Endothelial cell of umbilical vein (primary cell): ENCODE results near the gene CNTNAP1. TPM values are rescaled to one million over a fixed set of nuclear protein-coding genes. Genes with fewer than 3 reads are reported as not detected.

Source experiments
- BruUV-seq: library from RNA; stranded (reverse); fragments of 400-500 nt; replicated peaks from 2 replicates; lab custom pipeline; 2021; lab: Mats Ljungman, UMichigan
- CTCF ChIA-PET: fragments of 300-600, 350-600 bp; sonication (Branson Sonifier 250); formaldehyde crosslinking; loops from one replicate; lab custom pipeline; 2021; ENCODE audit warnings: antibody characterized with exemption, inconsistent platforms; lab: Charles Lee
- POLR2A ChIA-PET: fragments of 300-600, 350-600 bp; sonication (Branson Sonifier 250); formaldehyde crosslinking; loops from one replicate; lab custom pipeline; 2021; ENCODE audit warnings: antibody characterized with exemption, inconsistent platforms; lab: Charles Lee
- DNase-seq: peaks from one replicate; pipeline ENCODE4 v3.0.0-alpha.2; 2011; ENCODE audit warnings: low read depth, low spot score
- FAIRE-seq: peaks from 2 replicates; lab custom pipeline; 2011; peaks lifted over from hg19 to GRCh38; lab: Jason Lieb, UNC
- H2AFZ ChIP-seq: 2 replicates; pipeline ENCODE4 v1.6.0; 2012; ENCODE audit warnings: low read depth, low read length, control low read depth, inconsistent platforms
- H3K27ac ChIP-seq: 2 replicates; pipeline ENCODE4 v1.5.1; 2011; ENCODE audit warnings: low read depth, mild to moderate bottlenecking, control low read depth, low read length, moderate library complexity; ENCODE audit not compliant: insufficient read depth
- H3K27me3 ChIP-seq, 2 experiments: 2 replicates each; pipeline versions ENCODE4 v1.6.0 to v1.6.1; 2011; ENCODE audit warnings: low read length in 2 of 2, mixed read lengths in 1 of 2; ENCODE audit not compliant: control insufficient read depth in 2 of 2, insufficient read depth in 2 of 2
- H3K36me3 ChIP-seq, 2 experiments: 2 replicates in 1 of 2; 3 replicates in 1 of 2; pipeline ENCODE4 v1.5.1; 2011; ENCODE audit warnings: low read length in 2 of 2, mild to moderate bottlenecking in 1 of 2, moderate library complexity in 1 of 2; ENCODE audit not compliant: control insufficient read depth in 2 of 2, insufficient read depth in 2 of 2; ENCODE audit errors: extremely low read depth in 1 of 2
- H3K4me1 ChIP-seq: 3 replicates; pipeline ENCODE4 v1.5.1; 2011; ENCODE audit warnings: mild to moderate bottlenecking, low read length; ENCODE audit not compliant: control insufficient read depth, insufficient read depth; ENCODE audit errors: extremely low read depth
- H3K4me2 ChIP-seq: 2 replicates; pipeline ENCODE4 v1.6.1; 2011; ENCODE audit warnings: low read length, control low read depth, mixed read lengths; ENCODE audit not compliant: insufficient read depth
- H3K4me3 ChIP-seq, 3 experiments: fragments of 200-600 bp in 1 of 3; sonication (generic), shearing (Covaris generic) in 1 of 3; replicated peaks in 1 of 3; 2 replicates each; pipeline ENCODE4 v1.5.1; 2011 to 2016; ENCODE audit warnings: control low read depth in 3 of 3, low read length in 3 of 3, mild to moderate bottlenecking in 2 of 3, inconsistent platforms in 1 of 3, low read depth in 1 of 3, moderate library complexity in 1 of 3; ENCODE audit not compliant: insufficient read depth in 1 of 3
- H3K79me2 ChIP-seq: 2 replicates; pipeline ENCODE4 v1.6.0; 2012; ENCODE audit warnings: low read length, inconsistent platforms; ENCODE audit not compliant: control insufficient read depth, insufficient read depth
- H3K9ac ChIP-seq: replicated peaks from 2 replicates; pipeline ENCODE3; 2011; ENCODE audit warnings: low read length, control low read depth; ENCODE audit not compliant: insufficient read depth; ENCODE audit errors: extremely low read depth
- H3K9me1 ChIP-seq: replicated peaks from 3 replicates; pipeline ENCODE4 v1.6.0; 2011; ENCODE audit warnings: mild to moderate bottlenecking, low read length; ENCODE audit not compliant: control insufficient read depth, insufficient read depth; ENCODE audit errors: extremely low read depth
- H3K9me3 ChIP-seq: replicated peaks from 2 replicates; pipeline ENCODE4 v1.5.1; 2012; ENCODE audit warnings: low read length, inconsistent platforms; ENCODE audit not compliant: control insufficient read depth, insufficient read depth
- H4K20me1 ChIP-seq: replicated peaks from 2 replicates; pipeline ENCODE3; 2011; ENCODE audit warnings: mild to moderate bottlenecking, low read length; ENCODE audit not compliant: control insufficient read depth, insufficient read depth; ENCODE audit errors: extremely low read depth
- EZH2 ChIP-seq: IDR thresholded peaks from 2 replicates; pipeline ENCODE4 v1.6.1; 2012; ENCODE audit warnings: borderline replicate concordance, low read depth, mild to moderate bottlenecking, moderate library complexity, low read length, inconsistent platforms; ENCODE audit not compliant: severe bottlenecking
- FOS ChIP-seq: IDR thresholded peaks from 2 replicates; pipeline ENCODE4 v1.6.1; 2011; ENCODE audit warnings: mild to moderate bottlenecking, low read length, moderate library complexity, borderline replicate concordance; ENCODE audit not compliant: insufficient read depth
- GATA2 ChIP-seq: IDR thresholded peaks from 2 replicates; pipeline ENCODE4 v1.7.0; 2011; ENCODE audit warnings: low read depth, mild to moderate bottlenecking, moderate library complexity, mixed read lengths, low read length; ENCODE audit not compliant: insufficient read length, insufficient read depth
- JUN ChIP-seq: IDR thresholded peaks from 2 replicates; pipeline ENCODE4 v1.6.1; 2011; ENCODE audit warnings: borderline replicate concordance, low read depth; ENCODE audit not compliant: insufficient read length, insufficient read depth
- MYC ChIP-seq: IDR thresholded peaks from one replicate; pipeline ENCODE4 v1.6.1; 2011; ENCODE audit warnings: mild to moderate bottlenecking, low read depth, low read length
- POLR2A ChIP-seq: IDR thresholded peaks from 2 replicates; pipeline ENCODE4 v1.6.1; 2012; ENCODE audit warnings: low read depth, mild to moderate bottlenecking, control low read depth, low read length
- POLR2AphosphoS5 ChIP-seq: IDR thresholded peaks from 2 replicates; pipeline ENCODE4 v1.6.1; 2012; ENCODE audit warnings: low read depth, mild to moderate bottlenecking, control low read depth, low read length, moderate library complexity; ENCODE audit not compliant: insufficient read depth
- dilution Hi-C: fragments of 300-500 bp; cut with MboI; formaldehyde crosslinking; loops from one replicate; pipeline ENCODE4 v1.15.0; 2019; ENCODE audit warnings: low sequenced_read_pairs; ENCODE audit not compliant: extremely low pct_ligation_motif_present
- intact Hi-C: fragments of 100-400 bp; cut with micrococcal nuclease; formaldehyde crosslinking; loops from one replicate; pipeline ENCODE4 v1.10.0; 2022
- microRNA-seq: library from miRNA; unstranded; fragments of <30 nt; microRNA quantifications from one replicate; pipeline ENCODE4 v1.2.0, GENCODE V29; 2021; ENCODE audit warnings: borderline number of aligned reads, borderline replicate concordance
- polyA plus RNA-seq, 4 experiments: library from polyadenylated mRNA; depleted of rRNA in 3 of 4; stranded (reverse) in 3 of 4; unstranded in 1 of 4; fragments of >200 nt; gene quantifications; 2 replicates each; pipeline versions ENCODE4 v1.2.1 to v1.2.3, GENCODE V29; 2011 to 2012; ENCODE audit warnings: missing spikeins in 1 of 4
- small RNA-seq: library from RNA; depleted of rRNA; stranded (forward); fragments of <200 nt; gene quantifications from one replicate; pipeline ENCODE3, GENCODE V24; 2012; ENCODE audit warnings: low replicate concordance, low read depth; ENCODE audit not compliant: insufficient read depth, insufficient read length
- total RNA-seq: library from RNA; stranded (reverse); gene quantifications from 2 replicates; pipeline ENCODE4 v1.2.3, GENCODE V29; 2021
- TF ChIP-seq, protein P1 (sequence below), 2 donors: IDR thresholded peaks; 1 replicate in 1 of 2; 2 replicates in 1 of 2; pipeline ENCODE4 v1.5.1; 2011; ENCODE audit warnings: low read length in 2 of 2, mild to moderate bottlenecking in 2 of 2, moderate library complexity in 2 of 2, control low read depth in 1 of 2, inconsistent platforms in 1 of 2, low read depth in 1 of 2; ENCODE audit not compliant: insufficient read depth in 1 of 2; ENCODE audit errors: extremely low read depth in 1 of 2
- TF ChIP-seq, protein P2 (sequence below): IDR thresholded peaks from 2 replicates; pipeline ENCODE4 v1.6.1; 2011; ENCODE audit not compliant: insufficient read depth, insufficient read length

Gene CNTNAP1
- total and polyA plus RNA-seq, 2 donors (not counting 3 experiments of a cell fraction or from before 2014, with no cell fraction given), result 26.3 to 44.8 TPM

DNA sequence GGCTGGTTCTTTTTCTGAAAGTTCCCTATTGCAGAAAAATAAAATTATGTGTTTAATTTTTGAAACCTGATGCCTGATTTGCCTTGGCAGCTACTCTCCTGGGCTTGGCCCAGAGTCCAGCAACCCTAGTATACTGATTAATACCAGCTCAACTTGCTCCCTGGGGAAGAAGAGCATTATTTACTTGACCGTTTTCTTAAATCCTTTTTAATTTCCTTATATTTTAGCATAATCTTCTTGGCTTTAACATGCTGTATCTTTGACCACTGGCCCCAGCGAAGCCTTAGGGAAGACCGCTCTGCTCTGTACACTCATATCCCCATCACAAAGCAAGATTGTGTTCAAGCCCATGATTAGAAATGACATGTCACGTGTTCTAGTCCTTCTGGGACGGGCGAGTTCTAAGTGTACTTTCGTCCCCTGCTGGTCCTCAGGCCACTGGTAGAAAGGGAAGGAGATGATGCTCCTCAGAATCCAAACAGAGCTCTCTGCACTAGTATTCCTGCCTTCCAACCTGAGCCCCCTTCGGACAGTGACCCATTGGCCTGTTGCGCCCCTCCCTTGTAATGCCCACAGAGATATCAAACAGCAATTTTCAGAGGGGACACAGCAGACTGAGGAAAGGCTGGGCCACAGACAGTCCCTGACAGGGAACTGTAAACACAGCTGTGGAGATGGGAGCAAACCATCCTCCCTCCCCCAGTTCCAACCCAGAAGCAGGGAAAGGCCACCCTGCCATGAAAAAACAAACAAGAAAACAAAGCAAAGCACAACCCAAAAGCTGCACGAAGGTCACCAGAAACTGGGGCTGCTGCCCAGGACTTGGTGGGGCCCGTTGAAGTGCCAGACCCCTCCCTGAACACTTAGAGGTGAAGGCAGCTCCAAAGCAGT, 66.8 kb downstream of the CNTNAP1 start:
- Histone ChIP-seq H2AFZ (peak overlapping the region; percentile 19), H3K27ac (no peak overlapping the region), H3K36me3 (no peaks in the 10 kb centered on the region), H3K27me3 (no peaks in the 10 kb centered on the region), H4K20me1 (no peaks in the 10 kb centered on the region), H3K4me2 (no peak overlapping the region), H3K9me1 (no peaks in the 10 kb centered on the region), H3K9me3 (no peaks in the 10 kb centered on the region), H3K4me1 (peaks cover 10% of the 10 kb centered on the region), H3K79me2 (no peaks in the 10 kb centered on the region), H3K9ac (no peak overlapping the region), H3K4me3 (no peak overlapping the region)
- ChIA-PET CTCF (interaction anchor here (1.2 to 5.9 kb wide), 4 partner anchors 11 to 75 kb away, joined by 4 to 55 read pairs (median 5); partner anchors contain the start of genes BECN1 and RAMP2), POLR2A (no interaction called here)
- no peak for FAIRE-seq
- no peak for DNase-seq
- no TSS peak for BruUV-seq
- dilution Hi-C loops, result no loop called here
- intact Hi-C loops, result no loop called here
- TF ChIP-seq JUN (no peak), EZH2 (no peak), POLR2A (no peak), MYC (no peak), GATA2 (no peak), POLR2AphosphoS5 (no peak), FOS (no peak)
- TF ChIP-seq, protein P1, sequence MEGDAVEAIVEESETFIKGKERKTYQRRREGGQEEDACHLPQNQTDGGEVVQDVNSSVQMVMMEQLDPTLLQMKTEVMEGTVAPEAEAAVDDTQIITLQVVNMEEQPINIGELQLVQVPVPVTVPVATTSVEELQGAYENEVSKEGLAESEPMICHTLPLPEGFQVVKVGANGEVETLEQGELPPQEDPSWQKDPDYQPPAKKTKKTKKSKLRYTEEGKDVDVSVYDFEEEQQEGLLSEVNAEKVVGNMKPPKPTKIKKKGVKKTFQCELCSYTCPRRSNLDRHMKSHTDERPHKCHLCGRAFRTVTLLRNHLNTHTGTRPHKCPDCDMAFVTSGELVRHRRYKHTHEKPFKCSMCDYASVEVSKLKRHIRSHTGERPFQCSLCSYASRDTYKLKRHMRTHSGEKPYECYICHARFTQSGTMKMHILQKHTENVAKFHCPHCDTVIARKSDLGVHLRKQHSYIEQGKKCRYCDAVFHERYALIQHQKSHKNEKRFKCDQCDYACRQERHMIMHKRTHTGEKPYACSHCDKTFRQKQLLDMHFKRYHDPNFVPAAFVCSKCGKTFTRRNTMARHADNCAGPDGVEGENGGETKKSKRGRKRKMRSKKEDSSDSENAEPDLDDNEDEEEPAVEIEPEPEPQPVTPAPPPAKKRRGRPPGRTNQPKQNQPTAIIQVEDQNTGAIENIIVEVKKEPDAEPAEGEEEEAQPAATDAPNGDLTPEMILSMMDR (IDR thresholded peaks at IDR 0.05; ENCODE audit: extremely low read depth in 1 of 2, insufficient read depth in 1 of 2, low read depth in 1 of 2, low read length in 2 of 2), result no peak
- TF ChIP-seq, protein P2, sequence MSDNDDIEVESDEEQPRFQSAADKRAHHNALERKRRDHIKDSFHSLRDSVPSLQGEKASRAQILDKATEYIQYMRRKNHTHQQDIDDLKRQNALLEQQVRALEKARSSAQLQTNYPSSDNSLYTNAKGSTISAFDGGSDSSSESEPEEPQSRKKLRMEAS, result no peak

Small RNA genes lying within 50 kb of the gene (microRNA-seq; reads per million reads assigned to microRNA genes)
- not detected for gene MIR6780A

Small RNA genes lying within 50 kb of the gene (small RNA-seq; reads per million reads assigned to genes)
- gene MIR6780A, result not detected

Other genes starting within 250 kb of the CNTNAP1 start
- gene ATP6V0A1, start 223.7 kb upstream of the CNTNAP1 start, total RNA-seq, result 36.4 and 37.3 TPM in 2 replicates
- gene ATP6V0A1, start 223.7 kb upstream of the CNTNAP1 start, polyA plus RNA-seq, result 49.2 and 55.9 TPM in 2 replicates
- 40.2 and 50.2 TPM in 2 replicates for gene NAGLU, start 146.3 kb upstream of the CNTNAP1 start, total RNA-seq
- 54.2 and 66.8 TPM in 2 replicates for gene NAGLU, start 146.3 kb upstream of the CNTNAP1 start, polyA plus RNA-seq
- gene HSD17B1, start 129.6 kb upstream of the CNTNAP1 start, total RNA-seq, result 0.62 and 1.0 TPM in 2 replicates
- gene HSD17B1, start 129.6 kb upstream of the CNTNAP1 start, polyA plus RNA-seq, result 0.22 and 0.41 TPM in 2 replicates
- 69.2 and 77.7 TPM in 2 replicates for gene COASY, start 120.4 kb upstream of the CNTNAP1 start, total RNA-seq
- 39.6 and 52.6 TPM in 2 replicates for gene COASY, start 120.4 kb upstream of the CNTNAP1 start, polyA plus RNA-seq
- gene MLX, start 115.4 kb upstream of the CNTNAP1 start, total RNA-seq, result 40.3 and 40.9 TPM in 2 replicates
- gene MLX, start 115.4 kb upstream of the CNTNAP1 start, polyA plus RNA-seq, result 41.1 and 42.7 TPM in 2 replicates
- 19.3 and 20.8 TPM in 2 replicates for gene PSMC3IP, start 104.8 kb upstream of the CNTNAP1 start, total RNA-seq
- gene PSMC3IP, start 104.8 kb upstream of the CNTNAP1 start, polyA plus RNA-seq, result 5.5 and 5.9 TPM in 2 replicates
- 52.3 and 53.4 TPM in 2 replicates for gene RETREG3, start 73.2 kb upstream of the CNTNAP1 start, total RNA-seq
- gene RETREG3, start 73.2 kb upstream of the CNTNAP1 start, polyA plus RNA-seq, result 32.6 and 36.2 TPM in 2 replicates
- 96.9 and 102 TPM in 2 replicates for gene TUBG1, start 72.8 kb upstream of the CNTNAP1 start, total RNA-seq
- 132 and 173 TPM in 2 replicates for gene TUBG1, start 72.8 kb upstream of the CNTNAP1 start, polyA plus RNA-seq
- 13.1 and 13.2 TPM in 2 replicates for gene TUBG2, start 23.2 kb upstream of the CNTNAP1 start, total RNA-seq
- gene TUBG2, start 23.2 kb upstream of the CNTNAP1 start, polyA plus RNA-seq, result 17.7 and 19.4 TPM in 2 replicates
- gene PLEKHH3, start 5.5 kb upstream of the CNTNAP1 start, total RNA-seq, result 11.3 and 13.2 TPM in 2 replicates
- gene PLEKHH3, start 5.5 kb upstream of the CNTNAP1 start, polyA plus RNA-seq, result 5.4 and 6.8 TPM in 2 replicates
- gene CCR10, start 688 bp upstream of the CNTNAP1 start, total RNA-seq, result 1.3 TPM in 1 of 2 replicates, not detected in the other
- 1.1 and 1.4 TPM in 2 replicates for gene CCR10, start 688 bp upstream of the CNTNAP1 start, polyA plus RNA-seq
- gene EZH1, start 62.5 kb downstream of the CNTNAP1 start, total RNA-seq, result 29.8 and 31.4 TPM in 2 replicates
- 27.8 and 33.7 TPM in 2 replicates for gene EZH1, start 62.5 kb downstream of the CNTNAP1 start, polyA plus RNA-seq
- 71.0 and 106 TPM in 2 replicates for gene RAMP2, start 78.7 kb downstream of the CNTNAP1 start, total RNA-seq
- 192 and 262 TPM in 2 replicates for gene RAMP2, start 78.7 kb downstream of the CNTNAP1 start, polyA plus RNA-seq
- 45.0 and 47.1 TPM in 2 replicates for gene VPS25, start 90.9 kb downstream of the CNTNAP1 start, total RNA-seq
- 86.8 and 107 TPM in 2 replicates for gene VPS25, start 90.9 kb downstream of the CNTNAP1 start, polyA plus RNA-seq
- 1.9 TPM in 2 replicates for gene WNK4, start 98.1 kb downstream of the CNTNAP1 start, total RNA-seq
- 0.48 and 0.84 TPM in 2 replicates for gene WNK4, start 98.1 kb downstream of the CNTNAP1 start, polyA plus RNA-seq
- 56.6 and 57.5 TPM in 2 replicates for gene COA3, start 116.2 kb downstream of the CNTNAP1 start, total RNA-seq
- gene COA3, start 116.2 kb downstream of the CNTNAP1 start, polyA plus RNA-seq, result 126 and 139 TPM in 2 replicates
- not detected in 2 replicates for gene CNTD1, start 116.3 kb downstream of the CNTNAP1 start, total RNA-seq
- not detected in 2 replicates for gene CNTD1, start 116.3 kb downstream of the CNTNAP1 start, polyA plus RNA-seq
- 92.3 and 93.5 TPM in 2 replicates for gene BECN1, start 141.8 kb downstream of the CNTNAP1 start, total RNA-seq
- 51.4 and 63.1 TPM in 2 replicates for gene BECN1, start 141.8 kb downstream of the CNTNAP1 start, polyA plus RNA-seq
- gene PSME3, start 150.9 kb downstream of the CNTNAP1 start, total RNA-seq, result 126 and 133 TPM in 2 replicates
- gene PSME3, start 150.9 kb downstream of the CNTNAP1 start, polyA plus RNA-seq, result 94.7 and 98.4 TPM in 2 replicates
- gene AOC2, start 162.0 kb downstream of the CNTNAP1 start, total RNA-seq, result 1.6 and 1.9 TPM in 2 replicates
- gene AOC2, start 162.0 kb downstream of the CNTNAP1 start, polyA plus RNA-seq, result 0.62 and 0.65 TPM in 2 replicates
- gene AOC3, start 168.7 kb downstream of the CNTNAP1 start, total RNA-seq, result 0.27 and 0.44 TPM in 2 replicates
- gene AOC3, start 168.7 kb downstream of the CNTNAP1 start, polyA plus RNA-seq, result 0.11 and 0.19 TPM in 2 replicates
- not detected in 2 replicates for gene G6PC1, start 218.3 kb downstream of the CNTNAP1 start, total RNA-seq
- not detected in 2 replicates for gene G6PC1, start 218.3 kb downstream of the CNTNAP1 start, polyA plus RNA-seq